HepG2 (cell line): ENCODE results near the gene MYL4. TPM values are rescaled to one million over a fixed set of nuclear protein-coding genes. Genes with fewer than 3 reads are reported as not detected.

Experiments
- ATAC-seq: fragments of 200-7000 bp; cut with Tn5 transposase; 3 replicates; pipeline ENCODE4 v1.9.1; 2020; ENCODE audit warnings: mild to moderate bottlenecking, moderate library complexity
- BruUV-seq: library from RNA; stranded (reverse); fragments of 400-500 nt; replicated peaks from 2 replicates; lab custom pipeline; 2021; lab: Mats Ljungman, UMichigan
- CTCF ChIA-PET: fragments of 300-600 bp; formaldehyde crosslinking; extraction: SDS; loops from one replicate; lab custom pipeline; 2021; ENCODE audit warnings: low total read pairs, inconsistent platforms, low intra/inter-chr PET ratio; lab: Yijun Ruan, JAX
- POLR2A ChIA-PET: fragments of 350-600 bp; sonication (Branson Sonifier 250); formaldehyde crosslinking; loops from one replicate; lab custom pipeline; 2020; ENCODE audit warnings: antibody characterized with exemption, inconsistent platforms; lab: Yijun Ruan, JAX
- DNase-seq: peaks from one replicate; pipeline ENCODE4 v3.0.0-alpha.2; 2015; ENCODE audit warnings: low spot score
- FAIRE-seq: peaks from 3 replicates; lab custom pipeline; 2011; peaks lifted over from hg19 to GRCh38; lab: Jason Lieb, UNC
- H2AFZ ChIP-seq: one replicate; pipeline ENCODE4 v1.6.1; 2011; ENCODE audit warnings: low read length, inconsistent platforms
- H3K27ac ChIP-seq: fragments of 300-600 bp; 3 replicates; pipeline ENCODE4 v1.8.0; 2011; ENCODE audit warnings: mixed run types, mild to moderate bottlenecking, mixed read lengths, low read length, inconsistent platforms; ENCODE audit not compliant: insufficient read depth; ENCODE audit errors: extremely low read length
- H3K27me3 ChIP-seq, 2 experiments: fragments of 200-600 bp in 1 of 2; 2 replicates in 1 of 2; 3 replicates in 1 of 2; pipeline versions ENCODE4 v1.6.0 to v1.8.0; 2011; ENCODE audit warnings: low read length in 2 of 2, mild to moderate bottlenecking in 2 of 2, moderate library complexity in 2 of 2, inconsistent platforms in 1 of 2; ENCODE audit not compliant: insufficient read depth in 2 of 2, control insufficient read depth in 1 of 2
- H3K36me3 ChIP-seq, 2 experiments: fragments of 200-600 bp in 1 of 2; replicated peaks in 1 of 2; 2 replicates in 1 of 2; 3 replicates in 1 of 2; pipeline versions ENCODE4 v1.5.1 to v1.8.0; 2011; ENCODE audit warnings: low read length in 2 of 2, inconsistent platforms in 1 of 2; ENCODE audit not compliant: insufficient read depth in 2 of 2, control insufficient read depth in 1 of 2
- H3K4me1 ChIP-seq: 2 replicates; pipeline ENCODE4 v1.5.1; 2012; ENCODE audit warnings: low read length, inconsistent platforms; ENCODE audit not compliant: insufficient read depth
- H3K4me2 ChIP-seq: 2 replicates; pipeline ENCODE4 v1.6.0; 2011; ENCODE audit warnings: low read depth, low read length, inconsistent platforms
- H3K4me3 ChIP-seq, 3 experiments: fragments of 200-600 bp in 1 of 3; sonication (generic), shearing (Covaris generic) in 1 of 3; replicated peaks in 1 of 3; 2 replicates each; pipeline ENCODE4 v1.5.1; 2011 to 2016; ENCODE audit warnings: low read length in 3 of 3, inconsistent platforms in 2 of 3, low read depth in 2 of 3, mild to moderate bottlenecking in 2 of 3, control low read depth in 1 of 3, mixed read lengths in 1 of 3; ENCODE audit not compliant: insufficient read depth in 1 of 3
- H3K79me2 ChIP-seq: one replicate; pipeline ENCODE4 v1.6.1; 2011; ENCODE audit warnings: low read length, inconsistent platforms; ENCODE audit not compliant: insufficient read depth
- H3K9ac ChIP-seq: 2 replicates; pipeline ENCODE4 v1.6.0; 2011; ENCODE audit warnings: mild to moderate bottlenecking, low read depth, low read length, inconsistent platforms; ENCODE audit not compliant: insufficient read depth
- H3K9me3 ChIP-seq: 2 replicates; pipeline ENCODE4 v1.5.1; 2012; ENCODE audit warnings: mild to moderate bottlenecking, low read length
- H4K20me1 ChIP-seq: 2 replicates; pipeline ENCODE4 v1.6.0; 2011; ENCODE audit warnings: inconsistent platforms, mild to moderate bottlenecking, low read length, moderate library complexity; ENCODE audit not compliant: insufficient read depth
- CBFB ChIP-seq: sonication (generic); formaldehyde crosslinking; IDR thresholded peaks from 2 replicates; pipeline ENCODE4 v1.4.0; 2020; ENCODE audit warnings: missing genetic modification reagents
- MAFF ChIP-seq: IDR thresholded peaks from 2 replicates; pipeline ENCODE4 v1.6.1; 2011; ENCODE audit warnings: low read depth, low read length, improper control_type of control experiment
- MAFK ChIP-seq, 2 experiments: IDR thresholded peaks in 1 of 2; conservative IDR thresholded peaks in 1 of 2; 2 replicates each; pipeline ENCODE4 v1.6.1; 2011; ENCODE audit warnings: improper control_type of control experiment in 2 of 2, low read length in 2 of 2
- TARDBP ChIP-seq: sonication (generic); formaldehyde crosslinking; IDR thresholded peaks from 2 replicates; pipeline ENCODE4 v1.8.0; 2022; ENCODE audit warnings: mild to moderate bottlenecking, missing genetic modification reagents
- ZNF10 ChIP-seq: sonication (generic); formaldehyde crosslinking; IDR thresholded peaks from 2 replicates; pipeline ENCODE4 v1.4.0; 2020; ENCODE audit warnings: mild to moderate bottlenecking, low read depth, missing genetic modification reagents, borderline replicate concordance
- ZNF230 ChIP-seq: sonication (generic); formaldehyde crosslinking; IDR thresholded peaks from 2 replicates; pipeline ENCODE4 v1.4.0; 2020; ENCODE audit warnings: mild to moderate bottlenecking, missing genetic modification reagents
- WGBS: methylation state at CpG from one replicate; pipeline ENCODE4 v1.1.6; 2017; ENCODE audit warnings: low lambda C conversion rate; 5-methylcytosine and 5-hydroxymethylcytosine counted together
- in situ Hi-C: cut with HindIII; loops from 2 replicates; pipeline ENCODE4 v1.10.0; 2017; ENCODE audit warnings: low pct_unique_long_range_greater_than_20kb; ENCODE audit not compliant: extremely low pct_ligation_motif_present
- intact Hi-C: fragments of 100-400 bp; cut with micrococcal nuclease; formaldehyde crosslinking; loops from one replicate; pipeline ENCODE4 v1.10.0; 2022; ENCODE audit not compliant: unreplicated experiment
- polyA plus RNA-seq, 8 experiments: library from polyadenylated mRNA; depleted of rRNA in 3 of 8; stranded (reverse) in 7 of 8; unstranded in 1 of 8; fragments of >200 nt; fragmentation: Illumina TruSeq in 4 of 8; extraction: Trizol in 4 of 8; gene quantifications; 2 replicates each; pipeline versions ENCODE4 v1.2.1 to v1.2.3, GENCODE V29; 2011 to 2016; ENCODE audit warnings: low read depth in 4 of 8, missing spikeins in 1 of 8, mixed read lengths in 1 of 8; ENCODE audit not compliant: insufficient read depth in 1 of 8
- total RNA-seq, 5 experiments: library from RNA; depleted of rRNA; stranded (reverse); fragments of >200 nt; fragmentation: Illumina TruSeq; extraction: Trizol; gene quantifications; 2 replicates each; pipeline ENCODE4 v1.2.3, GENCODE V29; 2016; ENCODE audit warnings: low read depth in 1 of 5

The MYL4 gene
- total and polyA plus RNA-seq, 2 of the 13 experiments (the other 11 are each of a cell fraction or from before 2014, with no cell fraction given): not detected

GRCh38 chr17:47212458-47212857 lies 3.3 kb downstream of the MYL4 start:
- ChIA-PET CTCF (no interaction called here), POLR2A (interaction anchor here (1.2 kb wide), 1 partner anchor 11 kb away, joined by 3 read pairs; no protein-coding TSS in a partner anchor)
- Histone ChIP-seq H3K9me3 (no peaks in the 10 kb centered on the region), H3K9ac (no peak overlapping the region), H3K4me2 (no peak overlapping the region), H3K4me1 (no peaks in the 10 kb centered on the region), H3K27me3 (peaks cover 0 to 14% of the 10 kb centered on the region in 2 experiments; a peak in 2 of 5 replicates), H3K79me2 (no peaks in the 10 kb centered on the region), H3K27ac (no peak overlapping the region), H4K20me1 (no peaks in the 10 kb centered on the region), H2AFZ (no peak overlapping the region), H3K4me3 (no peak overlapping the region), H3K36me3 (no peaks in the 10 kb centered on the region)
- no peak for DNase-seq
- intact Hi-C loops: no loop called here
- FAIRE-seq: no peak
- TF ChIP-seq MAFK (conservative IDR thresholded peaks at IDR 0.05 in 1 of 2, IDR thresholded peaks at IDR 0.05 in 1 of 2; ENCODE audit: low read length in 2 of 2) (peak; percentile 90 to 95), ZNF10 (CRISPR knock-in tag) (no peak), MAFF (peak; percentile 91)
- ATAC-seq: no peak
- WGBS: 41% methylated on average over 2 of the region's 2 CpGs
- no TSS peak for BruUV-seq
- in situ Hi-C loops: no loop called here

DNA sequence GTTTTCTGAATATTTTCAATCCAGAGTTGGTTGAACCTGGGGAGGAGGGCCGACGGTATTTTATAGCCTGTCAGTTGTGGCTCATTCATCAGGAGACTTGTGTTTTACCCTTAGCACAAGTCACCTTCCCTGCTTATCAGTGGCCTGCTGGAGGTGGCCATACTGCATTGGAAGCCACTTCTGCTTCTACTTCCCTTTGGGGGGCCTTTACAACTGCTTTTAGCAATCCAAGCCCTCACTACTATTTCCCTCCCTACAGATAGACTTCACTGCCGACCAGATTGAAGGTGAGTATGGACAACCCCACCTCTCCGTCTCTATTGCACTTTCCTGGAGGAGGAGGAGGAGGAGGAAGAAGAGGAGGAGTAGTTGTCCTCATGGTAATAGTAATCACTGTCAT lies 4.4 kb downstream of the MYL4 start:
- in situ Hi-C loops: no loop called here
- 28% methylated on average over 4 of the region's 4 CpGs for WGBS
- Histone ChIP-seq H2AFZ (no peak overlapping the region), H3K27me3 (peaks cover 0 to 13% of the 10 kb centered on the region in 2 experiments; a peak in 2 of 5 replicates), H3K9me3 (no peaks in the 10 kb centered on the region), H3K4me3 (no peak overlapping the region), H3K4me2 (no peak overlapping the region), H3K79me2 (no peaks in the 10 kb centered on the region), H3K9ac (no peak overlapping the region), H3K4me1 (no peaks in the 10 kb centered on the region), H3K27ac (no peak overlapping the region), H4K20me1 (no peaks in the 10 kb centered on the region), H3K36me3 (no peaks in the 10 kb centered on the region)
- ATAC-seq: no peak
- ChIA-PET CTCF (no interaction called here), POLR2A (interaction anchor here (1.2 kb wide), 1 partner anchor 10 kb away, joined by 3 read pairs; no protein-coding TSS in a partner anchor)
- no peak for TF ChIP-seq TARDBP (CRISPR knock-in tag)
- TF ChIP-seq CBFB (CRISPR knock-in tag): no peak
- TF ChIP-seq ZNF230 (CRISPR knock-in tag): no peak
- intact Hi-C loops: no loop called here
- FAIRE-seq: no peak
- DNase-seq: no peak
- BruUV-seq: no TSS peak
